Calu3 (cell line): ENCODE data around the gene ADD2. TPM values are rescaled to one million over a fixed set of nuclear protein-coding genes. Genes with fewer than 3 reads are reported as not detected.

Experiments
- BruUV-seq: library from RNA; stranded (reverse); fragments of 400-500 nt; replicated peaks from 2 replicates; lab custom pipeline; 2021; lab: Mats Ljungman, UMichigan
- CTCF ChIA-PET: fragments of 300-600 bp; sonication (Branson Sonifier 250); formaldehyde crosslinking; loops from one replicate; lab custom pipeline; 2022; ENCODE audit warnings: antibody characterized with exemption; lab: Charles Lee
- DNase-seq: peaks from one replicate; pipeline ENCODE4 v3.0.0; 2022
- H3K27ac Mint-ChIP-seq: one replicate; pipeline ENCODE4 v1.8.0; 2022; ENCODE audit warnings: mixed read lengths; ENCODE audit not compliant: unreplicated experiment
- H3K27me3 Mint-ChIP-seq: one replicate; pipeline ENCODE4 v1.8.0; 2022; ENCODE audit warnings: mixed read lengths; ENCODE audit not compliant: unreplicated experiment
- H3K36me3 Mint-ChIP-seq: one replicate; pipeline ENCODE4 v1.8.0; 2022; ENCODE audit warnings: mild to moderate bottlenecking, moderate library complexity, mixed read lengths; ENCODE audit not compliant: insufficient read depth, unreplicated experiment
- H3K4me1 Mint-ChIP-seq: one replicate; pipeline ENCODE4 v1.8.0; 2022; ENCODE audit warnings: mild to moderate bottlenecking, low read depth, mixed read lengths; ENCODE audit not compliant: unreplicated experiment
- H3K4me3 Mint-ChIP-seq: one replicate; pipeline ENCODE4 v1.8.0; 2022; ENCODE audit warnings: mild to moderate bottlenecking, low read depth, moderate library complexity, mixed read lengths; ENCODE audit not compliant: unreplicated experiment
- H3K9me3 Mint-ChIP-seq: one replicate; pipeline ENCODE4 v1.8.0; 2022; ENCODE audit warnings: low read depth, mixed read lengths; ENCODE audit not compliant: unreplicated experiment
- CTCF ChIP-seq: fragments of 200-600 bp; IDR thresholded peaks from one replicate; pipeline ENCODE4 v1.8.0; 2022; ENCODE audit warnings: antibody characterized with exemption; ENCODE audit not compliant: unreplicated experiment
- intact Hi-C: fragments of 100-400 bp; cut with micrococcal nuclease; formaldehyde crosslinking; loops from one replicate; pipeline ENCODE4 v1.10.0; 2022; ENCODE audit not compliant: unreplicated experiment
- total RNA-seq: library from RNA; stranded (reverse); gene quantifications from 2 replicates; pipeline ENCODE4 v1.2.3, GENCODE V29; 2022

Gene ADD2
- total RNA-seq, 1 experiment from 2014 or later: 0.14 TPM

GRCh38 chr2:70696142-70696541, 71.9 kb downstream of the ADD2 start:
- H3K27ac Mint-ChIP-seq: no peak overlapping the region
- BruUV-seq: no TSS peak

GRCh38 chr2:70692256-70692655, 75.7 kb downstream of the ADD2 start:
- Mint-ChIP-seq H3K4me1 (no peaks in the 10 kb centered on the region), H3K36me3 (no peaks in the 10 kb centered on the region), H3K4me3 (no peak overlapping the region), H3K27ac (no peak overlapping the region), H3K9me3 (no peaks in the 10 kb centered on the region), H3K27me3 (peaks cover 81% of the 10 kb centered on the region)
- TF ChIP-seq CTCF: no peak
- intact Hi-C loops: no loop called here
- CTCF ChIA-PET: no interaction called here
- no peak for DNase-seq
- no TSS peak for BruUV-seq

More at GRCh38 chr2:70696142-70696541, 71.9 kb downstream of the ADD2 start:
- H3K4me1 Mint-ChIP-seq: no peaks in the 10 kb centered on the region
- DNase-seq: no peak
- peaks cover 78% of the 10 kb centered on the region for H3K27me3 Mint-ChIP-seq
- CTCF ChIA-PET: no interaction called here
- no peaks in the 10 kb centered on the region for H3K9me3 Mint-ChIP-seq
- no peak for TF ChIP-seq CTCF
- intact Hi-C loops: no loop called here
- H3K4me3 Mint-ChIP-seq: no peak overlapping the region
- H3K36me3 Mint-ChIP-seq: no peaks in the 10 kb centered on the region

- no peak for DNase-seq
- Mint-ChIP-seq H3K9me3 (no peaks in the 10 kb centered on the region), H3K27ac (no peak overlapping the region), H3K27me3 (peaks cover 81% of the 10 kb centered on the region), H3K4me1 (peaks cover 5% of the 10 kb centered on the region), H3K36me3 (no peaks in the 10 kb centered on the region), H3K4me3 (no peak overlapping the region)
- intact Hi-C loops: no loop called here
- CTCF ChIA-PET: no interaction called here
- TF ChIP-seq CTCF: no peak
- BruUV-seq: no TSS peak
These were observed 76.4 kb downstream of the ADD2 start for GRCh38 chr2:70691497-70692140.

GRCh38 chr2:70690846-70691245, 77.2 kb downstream of the ADD2 start:
- H3K4me3 Mint-ChIP-seq: no peak overlapping the region
- H3K27ac Mint-ChIP-seq: no peak overlapping the region
- no TSS peak for BruUV-seq
- intact Hi-C loops: no loop called here
- H3K27me3 Mint-ChIP-seq: peaks cover 86% of the 10 kb centered on the region
- H3K36me3 Mint-ChIP-seq: no peaks in the 10 kb centered on the region
- CTCF ChIA-PET: no interaction called here
- H3K9me3 Mint-ChIP-seq: no peaks in the 10 kb centered on the region
- no peak for DNase-seq
- no peak for TF ChIP-seq CTCF
- H3K4me1 Mint-ChIP-seq: peaks cover 9% of the 10 kb centered on the region
